Loucy (cell line): ENCODE measurements around the gene STK11IP.
A peak's percentile ranks its signal among the peaks of the same experiment; 100 is the strongest.

Experiments
- H2AFZ ChIP-seq: fragments of 200-600 bp; sonication (generic); 2 replicates; pipeline ENCODE4 v1.6.0; 2016; ENCODE audit warnings: antibody characterized with exemption, mild to moderate bottlenecking, low read length, moderate library complexity
- H3F3A ChIP-seq: fragments of 200-600 bp; 2 replicates; pipeline ENCODE4 v1.6.0; 2016; ENCODE audit warnings: antibody characterized with exemption, low read depth, mild to moderate bottlenecking
- H3K27me3 ChIP-seq: fragments of 200-600 bp; sonication (generic); 2 replicates; pipeline ENCODE4 v1.6.1; 2014; ENCODE audit warnings: low read length, mild to moderate bottlenecking; ENCODE audit not compliant: insufficient read depth, poor library complexity, severe bottlenecking
- H3K36me3 ChIP-seq: fragments of 200-600 bp; sonication (generic); 2 replicates; pipeline ENCODE4 v1.6.1; 2016; ENCODE audit warnings: low read length; ENCODE audit not compliant: insufficient read depth
- H3K4me1 ChIP-seq: fragments of 200-600 bp; sonication (generic); 2 replicates; pipeline ENCODE4 v1.5.1; 2014; ENCODE audit warnings: low read length, mild to moderate bottlenecking; ENCODE audit not compliant: insufficient read depth, poor library complexity, severe bottlenecking
- H3K4me2 ChIP-seq: fragments of 200-600 bp; sonication (generic); 2 replicates; pipeline ENCODE4 v1.6.0; 2014; ENCODE audit warnings: antibody characterized with exemption, low read length, low read depth, mild to moderate bottlenecking; ENCODE audit not compliant: poor library complexity, severe bottlenecking
- H3K4me3 ChIP-seq: fragments of 200-600 bp; sonication (generic); 2 replicates; pipeline ENCODE4 v1.5.1; 2014; ENCODE audit warnings: low read length, mild to moderate bottlenecking, mixed read lengths; ENCODE audit not compliant: poor library complexity, severe bottlenecking
- H3K79me2 ChIP-seq: fragments of 200-600 bp; sonication (generic); 2 replicates; pipeline ENCODE4 v1.6.1; 2014; ENCODE audit warnings: low read length; ENCODE audit not compliant: insufficient read depth
- H3K9ac ChIP-seq: fragments of 200-600 bp; sonication (generic); 2 replicates; pipeline ENCODE4 v1.6.0; 2014; ENCODE audit warnings: mild to moderate bottlenecking, low read depth, low read length, moderate library complexity; ENCODE audit not compliant: poor library complexity, severe bottlenecking
- H3K9me2 ChIP-seq: fragments of 200-600 bp; sonication (generic); replicated peaks from 2 replicates; pipeline ENCODE4 v1.6.1; 2016; ENCODE audit warnings: low read depth, low read length, mixed read lengths
- H3K9me3 ChIP-seq: fragments of 200-600 bp; sonication (generic); 2 replicates; pipeline ENCODE4 v1.6.1; 2014; ENCODE audit warnings: mild to moderate bottlenecking, antibody characterized with exemption, low read length, low read depth; ENCODE audit not compliant: insufficient read depth
- H4K20me1 ChIP-seq: fragments of 200-600 bp; sonication (generic); 2 replicates; pipeline ENCODE4 v1.6.0; 2014; ENCODE audit warnings: antibody characterized with exemption, low read length, mild to moderate bottlenecking; ENCODE audit not compliant: insufficient read depth, poor library complexity, severe bottlenecking
- EZH2phosphoT487 ChIP-seq: fragments of 200-600 bp; IDR thresholded peaks from 2 replicates; pipeline ENCODE4 v1.6.1; 2018; ENCODE audit warnings: antibody characterized with exemption, mild to moderate bottlenecking, moderate library complexity, borderline replicate concordance
- TF ChIP-seq, protein P1 (sequence below): fragments of 200-600 bp; sonication (generic); conservative IDR thresholded peaks from 2 replicates; pipeline ENCODE4 v1.5.1; 2014; ENCODE audit warnings: mild to moderate bottlenecking, antibody characterized with exemption, low read length

Gene STK11IP

GRCh38 chr2:219567791-219568361, 29.8 kb upstream of the STK11IP start:
- H3K9me3 ChIP-seq: no peaks in the 10 kb centered on the region
- peaks cover 5% of the 10 kb centered on the region; the same call in 1 of the 2 replicates for H3K79me2 ChIP-seq
- no peaks in the 10 kb centered on the region for H3K9me2 ChIP-seq
- no peaks in the 10 kb centered on the region for H3K36me3 ChIP-seq
- H3K9ac ChIP-seq: no peak overlapping the region
- TF ChIP-seq EZH2phosphoT487: no peak
- TF ChIP-seq, protein P1, sequence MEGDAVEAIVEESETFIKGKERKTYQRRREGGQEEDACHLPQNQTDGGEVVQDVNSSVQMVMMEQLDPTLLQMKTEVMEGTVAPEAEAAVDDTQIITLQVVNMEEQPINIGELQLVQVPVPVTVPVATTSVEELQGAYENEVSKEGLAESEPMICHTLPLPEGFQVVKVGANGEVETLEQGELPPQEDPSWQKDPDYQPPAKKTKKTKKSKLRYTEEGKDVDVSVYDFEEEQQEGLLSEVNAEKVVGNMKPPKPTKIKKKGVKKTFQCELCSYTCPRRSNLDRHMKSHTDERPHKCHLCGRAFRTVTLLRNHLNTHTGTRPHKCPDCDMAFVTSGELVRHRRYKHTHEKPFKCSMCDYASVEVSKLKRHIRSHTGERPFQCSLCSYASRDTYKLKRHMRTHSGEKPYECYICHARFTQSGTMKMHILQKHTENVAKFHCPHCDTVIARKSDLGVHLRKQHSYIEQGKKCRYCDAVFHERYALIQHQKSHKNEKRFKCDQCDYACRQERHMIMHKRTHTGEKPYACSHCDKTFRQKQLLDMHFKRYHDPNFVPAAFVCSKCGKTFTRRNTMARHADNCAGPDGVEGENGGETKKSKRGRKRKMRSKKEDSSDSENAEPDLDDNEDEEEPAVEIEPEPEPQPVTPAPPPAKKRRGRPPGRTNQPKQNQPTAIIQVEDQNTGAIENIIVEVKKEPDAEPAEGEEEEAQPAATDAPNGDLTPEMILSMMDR: no peak
- peaks cover 16% of the 10 kb centered on the region for H3K4me1 ChIP-seq
- no peaks in the 10 kb centered on the region for H3K27me3 ChIP-seq
- H3K4me2 ChIP-seq: no peak overlapping the region
- H2AFZ ChIP-seq: no peak overlapping the region
- H3F3A ChIP-seq: no peaks in the 10 kb centered on the region
- no peak overlapping the region for H3K4me3 ChIP-seq
- peaks cover 9% of the 10 kb centered on the region for H4K20me1 ChIP-seq

- H3K27me3 ChIP-seq: no peaks in the 10 kb centered on the region
- TF ChIP-seq EZH2phosphoT487: no peak
- TF ChIP-seq, protein P1: no peak
- H3K9me3 ChIP-seq: no peaks in the 10 kb centered on the region
- no peaks in the 10 kb centered on the region for H3K9me2 ChIP-seq
- H3K36me3 ChIP-seq: no peaks in the 10 kb centered on the region
- no peaks in the 10 kb centered on the region for H3F3A ChIP-seq
- peaks cover 9% of the 10 kb centered on the region for H4K20me1 ChIP-seq
- H3K4me1 ChIP-seq: peaks cover 16% of the 10 kb centered on the region
- no peak overlapping the region for H3K9ac ChIP-seq
- H3K79me2 ChIP-seq: peaks cover 5% of the 10 kb centered on the region; the same call in 1 of the 2 replicates
- no peak overlapping the region for H3K4me3 ChIP-seq
- no peak overlapping the region for H2AFZ ChIP-seq
- peak overlapping the region; percentile 82 for H3K4me2 ChIP-seq
Measured at GRCh38 chr2:219569041-219569440, 28.6 kb upstream of the STK11IP start.

DNA sequence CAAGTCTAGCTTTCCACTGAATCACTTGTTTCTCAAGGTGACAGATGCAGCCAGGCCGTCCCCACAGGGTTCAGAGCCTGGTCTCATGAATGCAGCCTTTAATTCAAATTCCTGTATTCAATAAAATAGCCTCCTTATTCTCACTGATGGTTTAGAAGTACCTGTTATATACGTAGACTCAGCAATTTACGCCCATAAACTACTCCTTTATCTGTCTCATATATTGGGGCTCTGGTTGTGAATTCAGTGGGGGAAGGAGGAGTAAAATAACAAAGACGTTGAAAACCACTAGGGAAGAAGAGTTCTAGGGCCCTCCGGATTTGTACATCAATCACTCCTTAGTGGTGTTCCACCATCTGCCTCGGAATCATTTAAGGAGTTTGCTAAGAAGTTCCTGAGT, 28.0 kb upstream of the STK11IP start:
- no peak overlapping the region for H3K9ac ChIP-seq
- H3K4me1 ChIP-seq: peaks cover 16% of the 10 kb centered on the region
- H3K9me2 ChIP-seq: no peaks in the 10 kb centered on the region
- H4K20me1 ChIP-seq: peaks cover 9% of the 10 kb centered on the region
- H3K9me3 ChIP-seq: no peaks in the 10 kb centered on the region
- H2AFZ ChIP-seq: no peak overlapping the region
- H3K79me2 ChIP-seq: peaks cover 5% of the 10 kb centered on the region; the same call in 1 of the 2 replicates
- peak overlapping the region; percentile 82 for H3K4me2 ChIP-seq
- H3K36me3 ChIP-seq: no peaks in the 10 kb centered on the region
- TF ChIP-seq, protein P1: no peak
- TF ChIP-seq EZH2phosphoT487: no peak
- no peaks in the 10 kb centered on the region for H3K27me3 ChIP-seq
- H3K4me3 ChIP-seq: peak overlapping the region; percentile 90
- no peaks in the 10 kb centered on the region for H3F3A ChIP-seq
